ENCODE measurements around the gene HSD3B2.

The HSD3B2 gene

DNA sequence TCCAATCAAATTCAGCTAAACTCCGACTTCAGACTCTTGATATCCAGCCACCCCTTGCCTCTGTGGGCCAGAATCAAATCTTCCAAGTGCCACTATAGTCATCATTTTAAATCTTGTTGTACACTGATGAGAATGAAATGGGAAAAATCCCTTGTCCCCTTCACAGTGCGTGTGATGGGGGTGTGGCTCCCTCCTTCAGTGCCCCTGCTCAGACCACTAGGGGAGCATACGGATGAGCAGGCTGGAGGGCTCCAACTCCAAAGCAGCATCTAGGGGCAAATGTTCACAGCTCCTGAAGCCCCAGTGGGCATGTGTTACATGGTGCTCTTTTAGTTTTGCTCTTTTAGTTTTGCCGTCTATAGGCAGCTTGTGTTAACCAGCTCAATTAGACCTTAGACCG, 56.6 kb downstream of the HSD3B2 start:
- TF ChIP-seq, protein P1, sequence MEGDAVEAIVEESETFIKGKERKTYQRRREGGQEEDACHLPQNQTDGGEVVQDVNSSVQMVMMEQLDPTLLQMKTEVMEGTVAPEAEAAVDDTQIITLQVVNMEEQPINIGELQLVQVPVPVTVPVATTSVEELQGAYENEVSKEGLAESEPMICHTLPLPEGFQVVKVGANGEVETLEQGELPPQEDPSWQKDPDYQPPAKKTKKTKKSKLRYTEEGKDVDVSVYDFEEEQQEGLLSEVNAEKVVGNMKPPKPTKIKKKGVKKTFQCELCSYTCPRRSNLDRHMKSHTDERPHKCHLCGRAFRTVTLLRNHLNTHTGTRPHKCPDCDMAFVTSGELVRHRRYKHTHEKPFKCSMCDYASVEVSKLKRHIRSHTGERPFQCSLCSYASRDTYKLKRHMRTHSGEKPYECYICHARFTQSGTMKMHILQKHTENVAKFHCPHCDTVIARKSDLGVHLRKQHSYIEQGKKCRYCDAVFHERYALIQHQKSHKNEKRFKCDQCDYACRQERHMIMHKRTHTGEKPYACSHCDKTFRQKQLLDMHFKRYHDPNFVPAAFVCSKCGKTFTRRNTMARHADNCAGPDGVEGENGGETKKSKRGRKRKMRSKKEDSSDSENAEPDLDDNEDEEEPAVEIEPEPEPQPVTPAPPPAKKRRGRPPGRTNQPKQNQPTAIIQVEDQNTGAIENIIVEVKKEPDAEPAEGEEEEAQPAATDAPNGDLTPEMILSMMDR (IDR thresholded peaks at IDR 0.05; ENCODE audit: insufficient read depth, low read length, missing control alignments): no peak
- no peak overlapping the region for H3K4me3 ChIP-seq (ENCODE audit: low read depth, low read length)
- no peak for DNase-seq (ENCODE audit: low read depth, low spot score)
- ChIA-PET CTCF (no interaction called here), POLR2A (no interaction called here)

GRCh38 chr1:119472080-119472818, 57.3 kb downstream of the HSD3B2 start:
- ChIA-PET POLR2A (no interaction called here), CTCF (interaction anchor here (1.1 kb wide), 1 partner anchor 188 kb away, joined by 4 read pairs; no protein-coding TSS in a partner anchor)
- H3K4me3 ChIP-seq (ENCODE audit: low read depth, low read length): no peak overlapping the region
- TF ChIP-seq, protein P1 (IDR thresholded peaks at IDR 0.05; ENCODE audit: insufficient read depth, low read length, missing control alignments): no peak
- no peak for DNase-seq (ENCODE audit: low read depth, low spot score)
